Activated CD4-positive, alpha-beta T cell treated with anti-CD3 and anti-CD28 coated beads for 4 hours (primary cell): Measurements from ENCODE around the gene DLEC1.
A peak's percentile ranks its signal among the peaks of the same experiment; 100 is the strongest.
"Not testable (repeated sequence)": the region's sequence is repeated elsewhere in the genome, so short reads cannot be mapped to it uniquely, and the experiment has no call there.

Experiments
- DNase-seq, 2 donors: peaks; one replicate each; pipeline ENCODE4 v3.0.0-alpha.2; 2020

The DLEC1 gene

DNA sequence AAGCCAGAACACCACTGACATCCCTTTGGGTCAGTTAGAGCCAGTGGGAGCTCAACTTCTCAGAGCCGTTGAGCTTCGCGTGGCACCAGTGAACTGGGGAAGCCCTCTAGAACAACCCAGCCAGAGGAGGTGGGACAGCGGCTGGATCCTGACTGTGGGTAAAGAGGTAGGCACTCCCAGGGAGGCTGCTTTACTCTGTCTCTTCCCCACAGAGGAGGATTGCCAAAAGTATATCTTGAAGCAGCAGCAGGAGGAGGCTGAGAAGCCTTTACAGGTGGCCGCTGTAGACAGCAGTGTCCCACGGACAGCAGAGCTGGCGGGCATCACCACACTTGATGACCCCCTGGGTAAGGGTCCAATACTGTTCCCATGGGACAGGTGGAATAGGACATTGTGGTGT is 100.6 kb downstream of the DLEC1 start:
- DNase-seq = peak in 1 of 2 donors; percentile 1

DNA sequence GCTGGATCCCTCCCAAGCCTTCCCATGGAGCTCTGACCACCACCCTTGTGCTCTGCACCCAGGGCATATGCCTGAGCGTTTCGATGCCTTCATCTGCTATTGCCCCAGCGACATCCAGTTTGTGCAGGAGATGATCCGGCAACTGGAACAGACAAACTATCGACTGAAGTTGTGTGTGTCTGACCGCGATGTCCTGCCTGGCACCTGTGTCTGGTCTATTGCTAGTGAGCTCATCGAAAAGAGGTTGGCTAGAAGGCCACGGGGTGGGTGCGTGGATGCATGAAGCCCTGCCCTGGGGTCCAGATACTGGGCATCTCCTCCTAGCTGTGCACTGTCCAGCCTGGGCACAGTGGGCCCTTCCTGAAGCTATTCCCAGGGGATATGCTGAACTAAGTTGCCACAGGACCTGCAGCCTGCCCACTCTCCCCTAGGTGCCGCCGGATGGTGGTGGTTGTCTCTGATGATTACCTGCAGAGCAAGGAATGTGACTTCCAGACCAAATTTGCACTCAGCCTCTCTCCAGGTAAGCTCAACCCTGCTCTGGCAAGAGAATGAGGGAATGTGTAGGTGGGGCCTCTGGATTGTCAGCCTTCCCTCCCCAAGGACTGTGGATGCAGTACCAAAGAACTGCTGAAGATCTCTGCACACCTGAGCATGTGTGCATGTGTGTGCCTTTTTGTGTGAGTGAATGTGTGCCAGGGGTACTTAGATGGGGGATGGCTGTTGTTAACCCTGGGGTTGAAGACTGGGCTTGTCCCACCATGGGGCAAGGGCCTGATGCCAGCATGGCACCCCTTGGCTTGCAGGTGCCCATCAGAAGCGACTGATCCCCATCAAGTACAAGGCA is 101.5 kb downstream of the DLEC1 start:
- DNase-seq = peak in 1 of 2 donors; percentile 1

DNA sequence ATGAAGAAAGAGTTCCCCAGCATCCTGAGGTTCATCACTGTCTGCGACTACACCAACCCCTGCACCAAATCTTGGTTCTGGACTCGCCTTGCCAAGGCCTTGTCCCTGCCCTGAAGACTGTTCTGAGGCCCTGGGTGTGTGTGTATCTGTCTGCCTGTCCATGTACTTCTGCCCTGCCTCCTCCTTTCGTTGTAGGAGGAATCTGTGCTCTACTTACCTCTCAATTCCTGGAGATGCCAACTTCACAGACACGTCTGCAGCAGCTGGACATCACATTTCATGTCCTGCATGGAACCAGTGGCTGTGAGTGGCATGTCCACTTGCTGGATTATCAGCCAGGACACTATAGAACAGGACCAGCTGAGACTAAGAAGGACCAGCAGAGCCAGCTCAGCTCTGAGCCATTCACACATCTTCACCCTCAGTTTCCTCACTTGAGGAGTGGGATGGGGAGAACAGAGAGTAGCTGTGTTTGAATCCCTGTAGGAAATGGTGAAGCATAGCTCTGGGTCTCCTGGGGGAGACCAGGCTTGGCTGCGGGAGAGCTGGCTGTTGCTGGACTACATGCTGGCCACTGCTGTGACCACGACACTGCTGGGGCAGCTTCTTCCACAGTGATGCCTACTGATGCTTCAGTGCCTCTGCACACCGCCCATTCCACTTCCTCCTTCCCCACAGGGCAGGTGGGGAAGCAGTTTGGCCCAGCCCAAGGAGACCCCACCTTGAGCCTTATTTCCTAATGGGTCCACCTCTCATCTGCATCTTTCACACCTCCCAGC is 102.4 kb downstream of the DLEC1 start:
- no peak for DNase-seq

DNA sequence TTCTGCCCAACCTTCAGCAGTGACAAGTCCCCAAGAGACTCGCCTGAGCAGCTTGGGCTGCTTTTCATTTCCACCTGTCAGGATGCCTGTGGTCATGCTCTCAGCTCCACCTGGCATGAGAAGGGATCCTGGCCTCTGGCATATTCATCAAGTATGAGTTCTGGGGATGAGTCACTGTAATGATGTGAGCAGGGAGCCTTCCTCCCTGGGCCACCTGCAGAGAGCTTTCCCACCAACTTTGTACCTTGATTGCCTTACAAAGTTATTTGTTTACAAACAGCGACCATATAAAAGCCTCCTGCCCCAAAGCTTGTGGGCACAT is 102.9 kb downstream of the DLEC1 start:
- DNase-seq = no peak

DNA sequence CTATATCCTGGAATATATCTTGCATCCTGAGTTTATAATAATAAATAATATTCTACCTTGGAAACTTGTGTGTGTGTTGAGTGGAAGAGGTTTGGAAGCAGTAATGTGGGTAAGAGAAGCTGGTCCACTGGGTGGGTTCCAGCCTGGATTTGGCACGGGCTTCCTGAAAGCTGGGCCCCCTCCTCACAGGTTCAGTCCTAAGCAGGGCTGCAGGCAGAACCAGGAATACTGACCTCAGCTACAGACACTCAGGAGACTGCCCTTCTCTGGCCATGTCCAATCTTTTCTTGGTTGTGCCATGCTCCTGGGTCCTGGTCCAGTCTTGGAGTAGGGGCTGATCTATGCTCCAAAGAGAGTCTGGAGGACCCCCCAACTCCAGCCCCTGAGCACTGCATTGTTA is 104.0 kb downstream of the DLEC1 start:
- DNase-seq = no peak

DNA sequence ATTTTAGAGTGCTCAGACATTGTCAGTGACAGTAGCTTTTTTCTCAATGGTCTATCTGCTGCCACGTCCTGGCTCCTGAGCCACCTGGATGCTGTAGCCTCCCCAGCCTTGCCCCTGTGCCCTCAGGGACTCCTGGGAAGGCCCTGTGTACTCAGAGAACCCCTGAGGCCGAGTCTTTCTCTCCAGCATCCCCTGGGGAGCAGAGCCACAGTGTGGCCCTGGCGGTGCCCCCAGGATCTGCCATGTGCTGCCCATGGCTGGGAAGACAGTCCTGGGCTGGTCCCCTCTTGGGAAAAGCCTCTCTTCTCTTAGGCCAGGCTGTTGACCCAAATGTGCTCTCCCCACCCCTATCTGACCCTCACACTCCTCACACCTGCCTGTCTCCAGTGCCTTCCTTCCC is 104.5 kb downstream of the DLEC1 start:
- no peak for DNase-seq

DNA sequence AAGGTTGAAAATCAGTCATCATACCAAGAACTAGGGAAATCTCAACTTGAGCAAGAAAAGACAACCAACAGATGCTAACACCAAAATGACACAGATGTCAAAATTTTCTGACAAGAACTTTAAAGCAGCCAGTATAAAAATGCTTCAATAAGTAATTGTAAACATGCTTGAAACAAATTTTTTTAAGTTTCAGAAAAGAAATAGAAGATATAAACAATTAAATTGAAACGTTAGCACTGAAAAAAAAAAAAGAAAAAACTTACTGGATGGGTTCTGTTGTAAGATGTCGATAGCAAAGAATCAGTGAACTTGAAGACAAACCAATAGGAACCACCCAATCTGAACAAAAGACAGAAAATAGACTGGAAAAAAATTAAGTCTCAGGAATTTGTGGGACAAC is 107.5 kb downstream of the DLEC1 start:
- DNase-seq = no peak

DNA sequence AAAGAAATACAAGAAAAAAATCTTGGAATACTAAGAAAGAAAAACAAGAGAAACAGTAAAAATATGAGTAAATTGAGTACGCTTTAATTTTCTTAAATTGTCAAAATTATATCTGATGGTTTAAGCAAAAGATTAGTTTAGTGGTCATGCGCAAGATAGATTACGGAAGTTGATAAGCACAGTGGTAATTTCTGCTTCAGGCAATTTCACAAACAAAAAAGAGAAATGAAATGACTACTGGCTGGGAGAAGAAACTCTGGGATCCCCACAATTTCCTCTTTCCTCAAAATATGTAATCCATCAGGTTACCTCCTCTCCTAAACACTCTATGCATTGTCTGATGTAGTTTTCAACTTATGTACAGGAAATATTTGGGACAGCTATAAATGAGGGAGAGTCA is 108.4 kb downstream of the DLEC1 start:
- DNase-seq = no peak

DNA sequence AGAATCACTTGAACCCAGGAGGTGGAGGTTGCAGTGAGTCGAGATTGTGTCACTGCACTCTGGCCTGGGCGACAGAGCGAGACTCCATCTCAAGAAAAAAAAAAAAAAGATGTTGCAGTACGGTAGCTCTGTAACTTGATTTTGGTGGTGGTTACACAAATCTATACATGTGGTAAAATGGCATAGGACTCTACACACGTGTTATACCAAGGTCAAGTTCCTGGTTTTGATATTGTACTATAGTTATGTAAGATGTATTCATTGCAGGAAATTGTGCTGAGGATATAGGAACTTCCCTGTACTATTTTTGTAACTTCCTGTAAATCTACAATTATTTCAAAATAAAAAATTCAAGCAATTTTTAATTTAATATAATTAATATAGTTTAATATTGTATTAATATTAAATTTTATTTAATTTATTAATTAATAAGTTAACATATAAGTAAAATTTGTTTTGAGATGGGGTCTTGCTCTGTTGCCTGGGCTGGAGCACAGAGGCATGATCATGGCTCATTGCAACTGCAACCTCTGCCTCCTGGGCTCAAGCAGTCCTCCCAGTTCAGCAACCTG is 109.4 kb downstream of the DLEC1 start:
- DNase-seq = no peak

DNA sequence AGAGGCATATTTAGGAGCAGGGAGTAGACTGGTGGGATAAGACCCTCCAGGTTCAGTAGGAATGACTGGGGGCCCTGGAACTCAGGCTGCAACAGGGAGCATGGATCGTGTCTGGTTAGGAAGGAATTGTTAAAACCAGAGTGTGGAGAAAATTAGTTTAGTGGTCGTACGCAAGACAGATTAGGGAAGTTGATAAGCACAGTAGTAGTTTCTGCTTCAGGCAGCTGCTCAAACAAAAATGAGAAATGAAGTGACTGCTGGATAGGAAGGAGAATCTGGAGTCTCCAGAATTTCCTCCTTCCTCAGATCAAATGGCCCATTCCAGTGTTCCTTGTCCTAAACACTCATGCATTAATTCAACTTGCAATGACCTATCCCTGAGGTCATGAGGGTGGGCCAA is 110.7 kb downstream of the DLEC1 start:
- DNase-seq = no peak

DNA sequence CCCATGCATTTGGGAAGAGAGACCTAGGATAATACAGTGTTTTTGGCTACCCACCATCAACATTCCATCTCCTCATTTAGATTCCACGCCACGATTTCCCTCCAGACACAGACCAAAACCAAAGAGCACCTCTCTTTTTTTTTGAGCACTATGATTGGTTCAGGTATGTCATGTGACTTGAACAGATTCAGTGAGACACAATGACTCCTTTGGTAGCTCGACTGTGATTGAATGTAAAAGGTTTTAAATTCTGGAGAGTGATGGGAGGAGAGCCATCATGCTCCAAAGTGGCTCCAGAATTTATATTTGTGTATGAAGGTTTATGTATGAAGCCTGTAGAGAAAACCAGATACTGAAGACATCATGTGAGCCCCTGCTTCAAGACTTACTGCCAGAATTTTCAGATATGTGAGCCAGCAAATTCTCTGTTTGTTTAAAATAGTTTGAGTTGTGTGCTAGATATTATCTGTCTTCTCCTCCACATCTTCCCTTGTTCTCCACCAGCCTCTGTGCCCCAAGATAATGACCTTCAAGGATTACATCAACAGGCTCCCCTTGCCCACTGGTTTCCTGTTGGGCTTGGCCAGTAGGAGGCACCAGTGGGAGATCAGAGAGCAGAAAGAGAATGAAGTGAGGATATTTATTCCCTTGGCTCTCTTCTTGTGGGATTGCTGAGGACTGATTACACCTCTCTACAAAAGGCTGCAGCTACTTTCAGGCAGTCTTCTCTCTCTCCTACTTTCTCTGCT is 111.9 kb downstream of the DLEC1 start:
- DNase-seq = no peak

DNA sequence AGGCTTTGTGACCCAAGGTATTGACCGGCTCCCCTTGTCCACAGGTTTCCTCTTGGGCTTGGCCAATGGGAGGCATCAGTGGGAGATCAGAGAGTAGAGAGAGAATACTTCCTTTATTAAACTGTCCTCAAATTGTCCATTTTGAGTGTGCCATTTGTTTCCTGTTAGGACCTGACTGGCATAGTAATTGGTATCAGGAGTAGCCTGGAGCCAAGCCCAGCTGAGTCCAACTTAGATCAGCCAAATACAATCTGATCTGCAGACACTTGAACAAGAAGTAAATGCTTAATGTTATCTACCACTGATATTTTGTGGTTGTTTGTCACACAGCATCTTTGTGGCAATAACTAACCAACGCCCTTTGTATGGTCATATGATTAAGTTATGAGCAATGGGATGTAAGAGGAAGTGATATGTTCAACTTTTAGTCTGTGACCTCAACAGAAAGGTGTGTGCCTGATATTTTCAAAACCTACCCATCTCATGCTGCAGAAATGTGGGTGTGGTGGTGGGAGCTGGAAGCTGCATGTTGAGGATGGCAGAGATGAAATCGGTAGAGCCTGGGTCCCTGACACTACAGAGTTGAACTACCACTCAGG is 112.8 kb downstream of the DLEC1 start:
- DNase-seq = no peak

DNA sequence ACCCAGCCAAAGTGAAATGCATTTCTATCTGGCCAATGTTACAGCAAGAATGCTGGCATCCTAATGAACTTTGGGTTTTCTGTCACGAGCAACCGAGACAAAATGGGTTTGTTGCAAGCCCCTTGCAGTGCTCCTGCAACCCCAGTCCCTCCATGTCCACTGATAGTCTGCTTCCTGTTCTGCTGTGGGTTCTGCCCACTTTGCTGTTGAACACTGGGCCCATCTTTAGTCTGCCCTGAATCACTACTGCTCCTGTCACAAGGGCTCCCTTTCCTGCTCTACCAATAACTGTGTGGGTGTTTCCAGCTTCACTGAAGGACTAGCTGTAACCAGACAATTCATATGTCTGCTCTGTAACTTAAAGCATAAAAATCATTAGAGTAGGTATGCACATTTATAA is 113.6 kb downstream of the DLEC1 start:
- no peak for DNase-seq

DNA sequence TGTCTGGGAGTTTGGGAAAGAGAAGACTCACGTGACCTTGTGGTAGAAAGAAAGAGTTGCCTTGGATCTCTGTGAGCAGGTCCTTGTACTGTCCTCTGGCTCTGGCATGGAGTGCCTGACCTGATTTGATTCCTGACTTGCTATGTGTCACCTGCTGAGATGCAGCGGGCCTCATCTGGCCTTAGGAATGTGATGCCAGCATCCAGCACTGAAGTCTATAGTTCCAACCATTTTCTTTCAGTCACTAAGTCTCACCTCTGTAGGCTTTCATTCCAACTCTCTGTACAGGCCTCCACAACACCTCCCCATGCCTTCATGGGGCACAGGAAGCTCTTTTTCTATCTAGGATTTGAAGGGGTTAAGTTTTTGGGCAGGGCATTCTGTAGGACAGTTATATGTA is 114.2 kb downstream of the DLEC1 start:
- DNase-seq = no peak

DNA sequence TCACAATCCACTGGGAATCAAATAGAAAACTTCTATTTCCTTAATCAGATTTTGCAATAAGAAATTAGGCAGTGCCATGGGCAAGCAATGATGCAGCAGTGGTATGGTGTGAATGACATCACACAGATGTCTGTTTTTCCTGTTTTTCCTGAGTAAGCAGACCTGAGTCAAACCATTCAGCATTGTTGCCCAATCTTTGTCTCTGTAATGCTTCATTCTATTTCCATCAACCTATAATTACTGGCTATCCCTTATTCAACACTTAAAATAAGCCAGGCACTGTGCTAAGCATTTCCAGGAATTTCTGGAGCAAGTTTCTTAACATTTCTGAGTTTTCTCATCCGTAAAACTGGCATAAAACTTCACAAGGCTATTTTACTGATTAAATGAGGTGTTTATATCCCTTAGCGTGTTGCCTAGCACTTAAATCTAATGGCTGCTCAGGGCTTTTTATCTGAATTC is 115.1 kb downstream of the DLEC1 start:
- DNase-seq = no peak

DNA sequence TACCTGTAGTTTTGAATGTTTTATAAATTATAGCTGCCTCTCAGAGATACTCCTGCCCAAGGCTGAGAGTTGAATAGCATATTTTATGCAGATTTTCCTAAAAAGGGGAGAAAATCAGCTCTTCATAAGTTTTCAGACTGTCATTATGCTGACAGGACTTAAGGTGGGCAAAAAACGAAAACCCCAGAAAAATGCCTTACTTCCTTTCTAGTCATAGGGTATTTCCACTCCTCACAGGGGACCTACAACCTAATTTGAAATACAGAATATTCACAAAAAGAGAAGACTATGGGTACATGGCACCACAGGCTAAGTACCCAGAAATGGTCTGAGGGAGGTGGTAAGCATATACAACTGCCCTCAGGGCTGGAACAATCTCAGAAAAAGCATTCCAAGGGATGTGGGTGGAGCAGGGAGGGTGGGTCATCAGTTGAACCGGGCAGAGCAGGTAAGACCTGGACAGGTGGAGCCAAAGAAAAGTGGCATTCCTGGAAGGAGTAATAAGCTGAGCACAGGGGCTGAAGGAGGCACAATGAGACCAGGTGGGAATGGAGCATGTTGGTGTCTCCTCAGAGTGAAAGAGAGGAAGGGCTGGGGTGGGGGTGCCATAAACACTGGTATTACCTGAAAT is 115.7 kb downstream of the DLEC1 start:
- DNase-seq = no peak

DNA sequence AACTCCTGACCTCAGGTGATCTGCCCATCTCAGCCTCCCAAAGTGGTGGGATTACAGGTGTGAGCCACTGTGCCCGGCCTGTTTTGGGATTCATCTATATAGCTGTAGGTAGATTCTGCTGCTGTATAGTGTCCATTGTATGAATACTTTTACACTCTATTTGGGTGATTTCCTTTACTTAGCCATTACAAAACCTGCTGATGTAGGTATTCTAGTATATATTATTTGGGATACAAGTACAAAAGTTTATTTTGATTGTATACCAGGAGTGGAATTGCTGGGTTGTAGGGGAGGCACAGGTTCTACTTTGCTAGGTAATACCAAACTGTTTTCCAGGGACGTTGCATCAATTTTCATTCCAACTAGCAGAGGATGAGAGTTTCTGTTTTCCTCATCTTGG is 116.8 kb downstream of the DLEC1 start:
- no peak for DNase-seq

DNA sequence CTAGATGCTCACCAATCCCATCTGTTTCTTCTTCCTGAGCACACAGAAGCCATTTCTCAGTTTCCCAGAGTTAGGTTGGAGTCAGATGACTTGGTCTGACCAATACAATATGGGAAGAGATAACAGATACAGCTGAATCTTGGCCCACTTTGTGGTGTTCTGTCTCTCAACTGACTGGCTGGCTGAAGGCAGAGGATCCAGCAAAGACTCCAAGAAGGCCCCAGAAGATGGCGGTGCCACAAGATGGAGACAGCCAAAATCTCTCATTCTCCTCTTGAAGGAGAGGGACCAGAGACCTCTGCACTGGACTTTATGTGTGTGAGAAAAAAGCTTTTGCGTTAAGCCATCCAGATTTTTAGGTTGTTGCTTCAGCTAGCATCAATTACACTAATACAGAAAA is 118.1 kb downstream of the DLEC1 start:
- no peak for DNase-seq

DNA sequence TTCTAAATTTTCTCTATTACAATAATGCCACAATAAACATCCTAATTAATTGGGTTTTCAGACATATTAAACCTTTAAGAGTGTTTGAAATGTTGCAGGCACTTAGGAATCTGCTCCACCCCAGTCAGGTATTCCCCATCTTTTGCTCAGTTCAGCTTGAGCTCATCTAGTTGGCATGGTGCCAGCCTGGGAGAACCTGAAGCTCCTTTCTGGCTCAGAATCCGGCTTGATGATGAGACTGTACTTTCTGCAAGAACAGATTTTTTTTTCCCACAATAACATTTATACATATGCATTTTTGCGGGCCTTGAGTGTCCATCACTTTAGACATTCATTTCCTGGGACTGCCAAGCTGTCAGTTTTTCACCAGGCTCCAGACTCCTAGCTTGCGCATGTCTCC is 118.6 kb downstream of the DLEC1 start:
- no peak for DNase-seq

DNA sequence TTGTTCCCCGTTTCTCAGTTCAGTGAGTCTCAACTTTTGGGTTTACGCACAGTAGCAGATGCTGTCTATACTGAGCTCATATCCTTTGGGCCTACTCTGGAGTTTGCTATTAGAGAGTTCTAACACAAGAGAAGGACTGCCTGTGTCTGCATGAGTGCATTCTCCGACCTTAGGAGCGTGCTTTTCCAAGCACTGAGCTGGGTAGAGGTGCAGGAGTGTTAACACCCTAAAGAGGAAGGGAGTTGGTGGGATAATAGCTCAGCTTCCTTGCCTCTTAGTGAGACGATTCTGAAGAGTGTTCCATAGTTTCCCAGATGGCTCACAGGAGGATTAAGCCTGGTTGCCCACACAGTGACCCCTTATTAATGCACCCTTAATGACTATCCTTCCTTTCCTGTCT is 119.5 kb downstream of the DLEC1 start:
- DNase-seq = no peak

DNA sequence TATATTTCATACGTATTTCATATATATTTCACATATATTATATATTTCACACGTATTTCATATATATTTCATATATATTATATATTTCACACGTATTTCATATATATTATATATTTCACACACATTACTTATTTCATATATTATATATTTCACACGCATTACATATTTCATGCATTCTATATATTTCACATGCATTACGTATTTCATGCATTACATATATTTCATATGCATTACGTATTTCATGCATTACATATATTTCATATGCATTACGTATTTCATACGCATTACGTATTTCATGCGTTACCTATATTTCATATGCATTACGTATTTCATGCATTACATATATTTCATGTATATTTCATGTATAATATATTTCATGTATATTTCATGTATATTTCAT is 121.7 kb downstream of the DLEC1 start:
- DNase-seq = not testable (repeated sequence)

DNA sequence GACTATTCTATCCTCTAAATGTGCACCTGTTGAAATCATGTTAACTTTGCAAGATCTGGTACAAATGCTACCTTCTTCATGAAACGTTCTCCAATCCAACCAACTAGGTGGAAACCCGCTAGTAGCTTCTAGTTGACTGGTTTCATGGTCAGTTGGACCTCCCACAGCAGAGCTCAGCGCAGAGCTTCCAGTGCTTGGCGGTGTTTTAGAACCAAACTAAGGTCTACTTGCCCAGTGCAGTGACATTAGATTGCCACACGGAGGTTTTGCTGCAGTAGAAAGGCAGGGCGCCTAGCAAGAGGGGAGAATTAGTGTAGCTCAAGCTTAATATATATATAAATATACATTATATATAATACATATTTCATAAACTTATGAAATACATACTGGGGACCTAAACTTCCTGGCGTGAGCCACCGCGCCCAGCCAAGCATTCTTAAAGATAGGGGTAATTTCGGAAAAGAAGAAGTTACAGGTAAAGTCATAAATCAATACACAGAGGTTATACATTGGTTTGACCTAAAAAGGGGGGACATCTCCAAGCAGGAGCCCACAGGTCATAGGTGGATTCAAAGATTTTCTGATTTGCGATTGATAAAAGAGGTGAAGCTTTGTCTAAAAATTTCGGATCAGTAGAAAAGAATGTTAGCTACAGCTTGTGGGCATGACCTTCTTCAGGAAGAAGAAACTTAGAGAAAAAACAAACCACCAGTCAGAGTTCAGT is 124.3 kb downstream of the DLEC1 start:
- no peak for DNase-seq
